ENCODE data around the gene VDR.

GRCh38 chr12:47896633-47897032, 8.2 kb downstream of the VDR start:
- TF ChIP-seq CTCF (IDR thresholded peaks at IDR 0.05) = no peak
- TF ChIP-seq POLR2A (IDR thresholded peaks at IDR 0.05) = no peak

Measured in uterus (tissue), 2 donors.